Thyroid gland (tissue), 4 donors: ENCODE data around the gene PRKAR2B. TPM values are rescaled to one million over a fixed set of nuclear protein-coding genes. Genes with fewer than 3 reads are reported as not detected.

ENCODE experiments used
- DNase-seq, 2 donors: peaks; one replicate each; pipeline ENCODE4 v3.0.0-alpha.2; 2019
- H3K27ac ChIP-seq, 3 donors: fragments of 200-600 bp; sonication (generic); 1 replicate in 2 of 3; 2 replicates in 1 of 3; pipeline ENCODE4 v1.5.1; 2016 to 2019; ENCODE audit warnings: mild to moderate bottlenecking in 1 of 3, moderate library complexity in 1 of 3
- H3K27me3 ChIP-seq: fragments of 200-600 bp; sonication (generic); one replicate; pipeline ENCODE4 v1.5.1; 2019
- H3K36me3 ChIP-seq, 2 donors: fragments of 200-600 bp; sonication (generic); one replicate each; pipeline ENCODE4 v1.5.1; 2016 to 2019
- H3K4me1 ChIP-seq, 2 donors: fragments of 200-600 bp; sonication (generic); one replicate each; pipeline ENCODE4 v1.5.1; 2017 to 2019
- H3K4me3 ChIP-seq, 3 donors: fragments of 200-600 bp; sonication (generic); replicated peaks in 1 of 3; 1 replicate in 2 of 3; 2 replicates in 1 of 3; pipeline ENCODE4 v1.5.1; 2016; ENCODE audit warnings: mild to moderate bottlenecking in 1 of 3
- H3K9me3 ChIP-seq: fragments of 200-600 bp; sonication (generic); one replicate; pipeline ENCODE4 v1.5.1; 2017
- POLR2A ChIP-seq, 2 donors: fragments of 450-650 bp; IDR thresholded peaks; one replicate each; pipeline ENCODE4 v1.6.1; 2017; ENCODE audit warnings: antibody characterized with exemption in 2 of 2, mild to moderate bottlenecking in 2 of 2, moderate library complexity in 1 of 2
- WGBS, 2 donors: methylation state at CpG; one replicate each; pipeline ENCODE4 v1.1.5; 2017; 5-methylcytosine and 5-hydroxymethylcytosine counted together
- intact Hi-C: fragments of 100-400 bp; cut with DNase I; formaldehyde crosslinking; loops from one replicate; pipeline ENCODE4 v1.15.1; 2023
- total RNA-seq, 4 donors: library from RNA; depleted of rRNA; stranded (reverse); fragments of >200 nt; gene quantifications; one replicate each; pipeline ENCODE4 v1.2.3, GENCODE V29; 2016
- TF ChIP-seq, protein P1 (sequence below), 6 experiments: fragments of 200-600 bp in 3 of 6; fragments of 450-650 bp in 3 of 6; sonication (generic) in 3 of 6; IDR thresholded peaks; one replicate each; pipeline ENCODE4 v1.5.1; 2016 to 2019; ENCODE audit warnings: antibody characterized with exemption in 6 of 6, mild to moderate bottlenecking in 2 of 6, inconsistent platforms in 1 of 6, moderate library complexity in 1 of 6

Gene PRKAR2B
- total RNA-seq, 4 donors from 2014 or later, result 5.1 to 9.0 (median 6.5) TPM

DNA sequence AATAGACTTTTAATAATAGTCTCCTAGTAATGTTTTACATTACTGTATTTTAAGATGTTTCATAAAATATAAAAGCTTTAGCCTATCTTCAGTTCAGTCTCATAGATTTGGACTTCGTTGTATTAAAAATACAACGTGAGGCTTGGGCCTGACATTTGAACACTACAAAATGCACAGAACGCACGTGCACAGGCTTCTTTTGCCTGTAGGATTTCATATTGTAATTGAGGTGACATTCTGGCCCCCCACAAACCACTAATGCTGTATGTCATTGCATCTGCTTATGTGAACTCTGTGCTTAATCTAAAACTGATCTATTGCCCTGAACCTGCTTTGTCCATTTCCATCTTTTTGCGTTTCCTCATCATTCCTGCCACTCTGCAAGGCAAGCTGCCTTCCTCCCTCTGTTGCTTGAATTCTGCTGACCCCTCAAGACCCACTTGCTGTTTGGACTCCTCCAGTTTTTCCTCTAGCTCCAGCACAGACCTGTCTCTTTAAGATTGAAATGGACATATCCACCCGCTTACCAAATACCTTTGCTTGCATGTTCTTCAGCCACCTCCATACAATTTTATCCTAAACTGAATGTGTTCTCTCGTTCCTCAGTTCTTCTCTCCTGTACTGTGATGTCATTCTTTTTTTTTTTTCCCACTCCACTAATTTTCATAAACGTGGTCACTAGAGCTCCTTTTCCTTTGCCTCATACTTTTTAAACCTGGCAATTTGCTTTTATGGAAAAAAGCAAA, 12.4 kb downstream of the PRKAR2B start:
- WGBS, 2 donors, result 80 to 85% methylated on average over 8 of the region's 8 CpGs
- Histone ChIP-seq H3K27ac (no peak overlapping the region), H3K36me3 (no peaks in the 10 kb centered on the region), H3K9me3 (no peaks in the 10 kb centered on the region), H3K27me3 (no peaks in the 10 kb centered on the region), H3K4me1 (no peaks in the 10 kb centered on the region), H3K4me3 (no peak overlapping the region)
- TF ChIP-seq, protein P1, sequence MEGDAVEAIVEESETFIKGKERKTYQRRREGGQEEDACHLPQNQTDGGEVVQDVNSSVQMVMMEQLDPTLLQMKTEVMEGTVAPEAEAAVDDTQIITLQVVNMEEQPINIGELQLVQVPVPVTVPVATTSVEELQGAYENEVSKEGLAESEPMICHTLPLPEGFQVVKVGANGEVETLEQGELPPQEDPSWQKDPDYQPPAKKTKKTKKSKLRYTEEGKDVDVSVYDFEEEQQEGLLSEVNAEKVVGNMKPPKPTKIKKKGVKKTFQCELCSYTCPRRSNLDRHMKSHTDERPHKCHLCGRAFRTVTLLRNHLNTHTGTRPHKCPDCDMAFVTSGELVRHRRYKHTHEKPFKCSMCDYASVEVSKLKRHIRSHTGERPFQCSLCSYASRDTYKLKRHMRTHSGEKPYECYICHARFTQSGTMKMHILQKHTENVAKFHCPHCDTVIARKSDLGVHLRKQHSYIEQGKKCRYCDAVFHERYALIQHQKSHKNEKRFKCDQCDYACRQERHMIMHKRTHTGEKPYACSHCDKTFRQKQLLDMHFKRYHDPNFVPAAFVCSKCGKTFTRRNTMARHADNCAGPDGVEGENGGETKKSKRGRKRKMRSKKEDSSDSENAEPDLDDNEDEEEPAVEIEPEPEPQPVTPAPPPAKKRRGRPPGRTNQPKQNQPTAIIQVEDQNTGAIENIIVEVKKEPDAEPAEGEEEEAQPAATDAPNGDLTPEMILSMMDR (IDR thresholded peaks at IDR 0.05), result no peak
- TF ChIP-seq POLR2A (IDR thresholded peaks at IDR 0.05), result no peak
- intact Hi-C loops, result no loop called here
- DNase-seq, result no peak

DNA sequence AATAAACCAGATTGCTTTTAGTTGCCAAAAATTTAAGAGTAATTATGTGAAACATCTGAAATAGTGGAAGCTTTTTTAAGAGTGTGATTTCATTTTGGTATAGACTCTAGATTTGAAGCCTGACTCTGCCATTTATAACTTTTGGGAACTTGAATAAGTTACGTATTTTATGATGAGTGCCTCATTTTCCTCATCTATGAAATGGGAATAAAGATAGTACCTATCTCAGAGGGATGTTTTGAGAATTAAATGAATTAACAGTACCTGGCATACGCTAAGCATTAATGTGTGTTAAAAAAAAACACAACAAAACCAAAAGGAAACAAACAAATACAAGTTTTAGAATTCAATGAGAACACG, 12.9 kb downstream of the PRKAR2B start:
- no peaks in the 10 kb centered on the region for H3K4me1 ChIP-seq
- TF ChIP-seq POLR2A (IDR thresholded peaks at IDR 0.05), result no peak
- TF ChIP-seq, protein P1 (IDR thresholded peaks at IDR 0.05), result no peak
- 92 to 98% methylated on average over 3 of the region's 3 CpGs for WGBS, 2 donors
- no peak for DNase-seq
- no peaks in the 10 kb centered on the region for H3K27me3 ChIP-seq
- H3K27ac ChIP-seq, result no peak overlapping the region
- H3K4me3 ChIP-seq, result no peak overlapping the region
- no peaks in the 10 kb centered on the region for H3K9me3 ChIP-seq
- intact Hi-C loops, result no loop called here
- no peaks in the 10 kb centered on the region for H3K36me3 ChIP-seq

DNA sequence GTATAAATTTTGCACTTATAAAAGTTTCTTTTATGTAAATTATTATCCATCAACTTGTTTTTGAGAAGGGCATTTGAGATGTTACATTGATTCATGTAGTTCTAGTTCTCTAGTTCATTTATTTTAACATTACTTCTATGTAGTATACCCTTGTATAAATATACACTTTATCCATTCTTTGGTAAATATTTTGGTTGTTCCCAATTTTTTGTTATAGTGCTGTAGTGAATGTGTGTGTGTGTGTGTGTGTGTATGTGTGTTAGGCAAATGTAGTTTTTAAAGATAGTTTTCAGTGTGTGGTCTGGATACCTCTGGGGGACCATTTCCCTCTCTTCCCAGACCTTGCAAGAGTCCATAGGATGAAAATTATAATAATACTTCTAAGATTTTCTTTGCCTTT, 15.0 kb downstream of the PRKAR2B start:
- no peaks in the 10 kb centered on the region for H3K9me3 ChIP-seq
- H3K4me1 ChIP-seq, result no peaks in the 10 kb centered on the region
- H3K36me3 ChIP-seq, result no peaks in the 10 kb centered on the region
- DNase-seq, result no peak
- TF ChIP-seq, protein P1 (IDR thresholded peaks at IDR 0.05), result no peak
- no peak for TF ChIP-seq POLR2A (IDR thresholded peaks at IDR 0.05)
- H3K27ac ChIP-seq, result no peak overlapping the region
- H3K4me3 ChIP-seq, result no peak overlapping the region
- no peaks in the 10 kb centered on the region for H3K27me3 ChIP-seq
- intact Hi-C loops, result no loop called here

DNA sequence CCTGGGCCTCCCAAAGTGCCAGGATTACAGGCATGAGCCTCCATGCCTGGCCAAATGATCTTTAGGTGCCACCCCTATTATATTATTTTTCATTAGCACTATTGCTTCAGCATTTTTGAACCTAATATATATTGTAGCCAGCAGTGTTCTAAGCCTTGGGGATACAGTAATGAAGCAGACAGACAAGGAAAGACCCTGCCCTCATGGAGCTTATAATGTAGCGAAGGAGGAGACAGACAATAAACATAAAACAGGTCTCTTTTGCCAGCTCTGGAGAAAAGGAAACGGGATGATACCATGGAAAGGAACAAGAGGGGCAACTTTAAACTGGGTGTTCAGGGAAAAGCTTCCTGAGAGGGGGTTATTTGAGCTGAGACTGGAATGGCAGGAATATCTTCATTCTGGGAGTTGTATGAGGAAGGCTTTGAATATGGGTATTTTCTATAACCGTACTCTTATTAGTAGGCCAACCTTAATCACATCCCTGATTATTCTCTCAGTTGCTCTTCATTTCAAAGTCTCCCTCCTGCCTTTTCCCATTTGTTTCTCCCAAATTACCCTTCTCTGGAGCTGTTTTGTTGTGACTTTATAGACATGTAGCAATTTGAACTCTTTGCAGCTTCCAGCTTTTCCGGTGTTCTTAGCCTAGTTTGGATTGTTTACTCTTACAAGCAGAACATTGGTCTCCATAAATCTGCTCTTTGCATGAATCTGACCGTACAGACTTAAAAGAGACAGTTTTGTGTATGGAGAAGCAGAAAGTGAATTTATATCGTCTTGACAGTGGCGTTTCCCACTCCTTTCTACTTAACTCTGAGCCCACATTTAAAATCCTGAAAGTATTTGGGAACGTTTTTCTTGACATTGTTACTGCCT, 19.0 kb downstream of the PRKAR2B start:
- intact Hi-C loops, result no loop called here
- 90 to 91% methylated on average over 8 of the region's 8 CpGs for WGBS, 2 donors
- Histone ChIP-seq H3K27me3 (no peaks in the 10 kb centered on the region), H3K36me3 (no peaks in the 10 kb centered on the region), H3K27ac (no peak overlapping the region), H3K4me1 (no peaks in the 10 kb centered on the region), H3K9me3 (no peaks in the 10 kb centered on the region), H3K4me3 (no peak overlapping the region)
- no peak for DNase-seq
- TF ChIP-seq, protein P1 (IDR thresholded peaks at IDR 0.05), result no peak
- TF ChIP-seq POLR2A (IDR thresholded peaks at IDR 0.05), result no peak

DNA sequence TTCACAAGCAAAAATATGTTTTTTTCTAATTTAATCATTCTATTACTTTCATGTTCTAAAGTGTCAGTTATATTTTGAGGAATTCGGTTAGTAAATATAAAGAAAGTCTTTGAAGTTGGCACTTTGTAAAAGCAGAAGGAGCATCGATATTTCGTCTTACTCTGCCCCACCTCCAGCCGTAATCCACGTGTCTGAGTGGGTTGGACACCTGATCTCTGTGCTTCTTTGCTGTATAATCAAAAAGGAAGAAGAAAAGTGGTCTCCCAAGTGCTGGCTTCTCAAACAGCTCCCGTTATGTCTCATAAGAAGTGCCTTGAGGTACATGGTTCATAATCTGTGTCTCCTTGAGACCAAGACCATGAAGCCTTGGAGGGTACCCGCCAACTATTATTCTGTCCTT, 19.8 kb downstream of the PRKAR2B start:
- intact Hi-C loops, result no loop called here
- TF ChIP-seq, protein P1 (IDR thresholded peaks at IDR 0.05), result no peak
- no peak for TF ChIP-seq POLR2A (IDR thresholded peaks at IDR 0.05)

More for the DNA sequence above, 19.8 kb downstream of the PRKAR2B start:
- H3K9me3 ChIP-seq, result no peaks in the 10 kb centered on the region
- 87 to 93% methylated on average over 7 of the region's 7 CpGs for WGBS, 2 donors
- DNase-seq, result no peak
- no peak overlapping the region for H3K27ac ChIP-seq
- H3K27me3 ChIP-seq, result no peaks in the 10 kb centered on the region
- no peak overlapping the region for H3K4me3 ChIP-seq
- H3K36me3 ChIP-seq, result no peaks in the 10 kb centered on the region
- H3K4me1 ChIP-seq, result no peaks in the 10 kb centered on the region
